SK-N-SH (cell line): ENCODE measurements around the gene NCBP3. TPM values are rescaled to one million over a fixed set of nuclear protein-coding genes. Genes with fewer than 3 reads are reported as not detected.

Experiments used
- CTCF ChIA-PET: fragments of 300-600, 350-600 bp; formaldehyde crosslinking; extraction: SDS; loops from one replicate; lab custom pipeline; 2021; lab: Yijun Ruan, JAX
- POLR2A ChIA-PET: fragments of 350-600 bp; sonication (Branson Sonifier 250); formaldehyde crosslinking; extraction: SDS; loops from one replicate; lab custom pipeline; 2020; ENCODE audit warnings: antibody characterized with exemption, inconsistent platforms; lab: Yijun Ruan, JAX
- DNase-seq: peaks from one replicate; pipeline ENCODE4 v3.0.0; 2012
- H2AFZ ChIP-seq: fragments of 200-600 bp; sonication (generic); 2 replicates; pipeline ENCODE4 v1.8.1; 2016; ENCODE audit warnings: antibody characterized with exemption, mild to moderate bottlenecking, low read depth
- H3F3A ChIP-seq: fragments of 200-600 bp; sonication (generic); replicated peaks from 2 replicates; pipeline ENCODE3; 2016; ENCODE audit warnings: antibody characterized with exemption, mild to moderate bottlenecking; ENCODE audit not compliant: insufficient read depth
- H3K27ac ChIP-seq, 2 experiments: fragments of 200-500 bp in 1 of 2; fragments of 200-600 bp in 1 of 2; sonication (Bioruptor generic) in 1 of 2; sonication (generic), shearing (Covaris generic) in 1 of 2; 2 replicates each; pipeline versions ENCODE4 v1.5.1 to v1.6.1; 2014 to 2016; ENCODE audit warnings: low read depth in 2 of 2, inconsistent platforms in 1 of 2, low read length in 1 of 2, mild to moderate bottlenecking in 1 of 2, mixed read lengths in 1 of 2
- H3K27me3 ChIP-seq: fragments of 200-600 bp; sonication (generic), shearing (Covaris generic); 2 replicates; pipeline ENCODE4 v1.6.1; 2016; ENCODE audit warnings: mixed run types; ENCODE audit not compliant: insufficient read depth
- H3K36me3 ChIP-seq, 2 experiments: fragments of 200-500 bp in 1 of 2; fragments of 200-600 bp in 1 of 2; sonication (Bioruptor generic) in 1 of 2; sonication (generic) in 1 of 2; replicated peaks in 1 of 2; 2 replicates each; pipeline versions ENCODE3 to v1.5.1; 2014 to 2016; ENCODE audit warnings: low read length in 1 of 2, mild to moderate bottlenecking in 1 of 2; ENCODE audit not compliant: insufficient read depth in 2 of 2, control insufficient read depth in 1 of 2
- H3K4me1 ChIP-seq, 2 experiments: fragments of 200-500 bp in 1 of 2; fragments of 200-600 bp in 1 of 2; sonication (Bioruptor generic) in 1 of 2; sonication (generic), shearing (Covaris generic) in 1 of 2; 2 replicates each; pipeline versions ENCODE4 v1.5.1 to v1.6.1; 2014 to 2016; ENCODE audit warnings: low read depth in 1 of 2, low read length in 1 of 2, mixed run types in 1 of 2; ENCODE audit not compliant: insufficient read depth in 2 of 2, control insufficient read depth in 1 of 2
- H3K4me2 ChIP-seq: fragments of 200-600 bp; sonication (generic), shearing (Covaris generic); 2 replicates; pipeline ENCODE4 v1.6.1; 2017; ENCODE audit warnings: mixed run types
- H3K4me3 ChIP-seq, 2 experiments: fragments of 200-500 bp in 1 of 2; fragments of 200-600 bp in 1 of 2; sonication (Bioruptor generic) in 1 of 2; sonication (generic), shearing (Covaris generic) in 1 of 2; 2 replicates each; pipeline versions ENCODE4 v1.5.1 to v1.8.1; 2014 to 2016; ENCODE audit warnings: low read depth in 2 of 2, inconsistent platforms in 1 of 2, low read length in 1 of 2, mild to moderate bottlenecking in 1 of 2, mixed read lengths in 1 of 2, moderate library complexity in 1 of 2
- H3K79me2 ChIP-seq: fragments of 200-600 bp; sonication (generic); 2 replicates; pipeline ENCODE4 v1.8.1; 2017; ENCODE audit warnings: mild to moderate bottlenecking; ENCODE audit not compliant: insufficient read depth
- H3K9ac ChIP-seq: fragments of 200-600 bp; sonication (generic); 2 replicates; pipeline ENCODE4 v1.6.1; 2017; ENCODE audit warnings: mixed run types
- H3K9me2 ChIP-seq: fragments of 200-600 bp; sonication (generic); 2 replicates; pipeline ENCODE4 v1.6.1; 2017; ENCODE audit warnings: mixed run types
- H3K9me3 ChIP-seq: fragments of 200-600 bp; sonication (generic); 2 replicates; pipeline ENCODE4 v1.6.1; 2017; ENCODE audit warnings: mixed run types, mild to moderate bottlenecking, moderate library complexity
- H4K20me1 ChIP-seq: fragments of 200-600 bp; sonication (generic); 2 replicates; pipeline ENCODE4 v1.6.1; 2017; ENCODE audit warnings: mild to moderate bottlenecking, mixed run types; ENCODE audit not compliant: insufficient read depth
- CHD2 ChIP-seq: fragments of 150-350 bp; IDR thresholded peaks from 2 replicates; pipeline ENCODE4 v1.6.1; 2018; ENCODE audit warnings: low read length; ENCODE audit not compliant: partially characterized antibody
- EP300 ChIP-seq, 2 experiments: IDR thresholded peaks; 2 replicates each; pipeline versions ENCODE4 v1.4.0 to v1.6.1; 2012; ENCODE audit warnings: borderline replicate concordance in 1 of 2, low read depth in 1 of 2, low read length in 1 of 2
- FOSL2 ChIP-seq: IDR thresholded peaks from 2 replicates; pipeline ENCODE4 v1.4.0; 2012; ENCODE audit warnings: low read depth, mild to moderate bottlenecking, moderate library complexity, borderline replicate concordance
- FOXJ3 ChIP-seq: sonication (generic); formaldehyde crosslinking; IDR thresholded peaks from 2 replicates; pipeline ENCODE4 v1.5.1; 2020; ENCODE audit warnings: mild to moderate bottlenecking, missing genetic modification reagents
- NFIC ChIP-seq: IDR thresholded peaks from 2 replicates; pipeline ENCODE4 v1.4.0; 2012; ENCODE audit warnings: borderline replicate concordance
- NRF1 ChIP-seq: IDR thresholded peaks from 2 replicates; pipeline ENCODE4 v1.6.1; 2012; ENCODE audit warnings: low read depth, mild to moderate bottlenecking, low read length
- POLR2AphosphoS5 ChIP-seq: IDR thresholded peaks from 2 replicates; pipeline ENCODE4 v1.6.1; 2012; ENCODE audit warnings: low read depth, low read length
- RAD21 ChIP-seq: IDR thresholded peaks from 2 replicates; pipeline ENCODE4 v1.6.1; 2012; ENCODE audit warnings: mild to moderate bottlenecking, low read length
- RCOR1 ChIP-seq: fragments of 150-350 bp; IDR thresholded peaks from 2 replicates; pipeline ENCODE4 v1.6.1; 2017; ENCODE audit warnings: antibody characterized with exemption, low read length
- RFX5 ChIP-seq: IDR thresholded peaks from 2 replicates; pipeline ENCODE4 v1.6.1; 2012; ENCODE audit warnings: mild to moderate bottlenecking, improper control_type of control experiment, low read length
- SIN3A ChIP-seq: IDR thresholded peaks from 2 replicates; pipeline ENCODE4 v1.6.1; 2012; ENCODE audit warnings: low read depth, mild to moderate bottlenecking, low read length, moderate library complexity, borderline replicate concordance
- SMC3 ChIP-seq: IDR thresholded peaks from 2 replicates; pipeline ENCODE4 v1.6.1; 2012; ENCODE audit warnings: low read depth, low read length, improper control_type of control experiment
- TAF1 ChIP-seq: IDR thresholded peaks from 2 replicates; pipeline ENCODE4 v1.6.1; 2012; ENCODE audit warnings: low read depth, mild to moderate bottlenecking, low read length, moderate library complexity, borderline replicate concordance
- WGBS: methylation state at CpG from one replicate; pipeline ENCODE4 v1.1.6; 2017; ENCODE audit warnings: low lambda C conversion rate; 5-methylcytosine and 5-hydroxymethylcytosine counted together
- polyA plus RNA-seq, 3 experiments: library from polyadenylated mRNA; depleted of rRNA; stranded (reverse); fragments of >200 nt; gene quantifications; 2 replicates each; pipeline ENCODE4 v1.2.3, GENCODE V29; 2012
- TF ChIP-seq, protein P1 (sequence below): IDR thresholded peaks from 2 replicates; pipeline ENCODE4 v1.4.0; 2012; ENCODE audit warnings: low read depth, borderline replicate concordance
- TF ChIP-seq, protein P2 (sequence below): fragments of 150-350 bp; IDR thresholded peaks from 2 replicates; pipeline ENCODE4 v1.6.1; 2016; ENCODE audit warnings: mild to moderate bottlenecking, low read depth, low read length
- TF ChIP-seq, protein P3 (sequence below): IDR thresholded peaks from 2 replicates; pipeline ENCODE4 v1.4.0; 2012; ENCODE audit warnings: low read depth
- TF ChIP-seq, protein P4 (sequence below): fragments of 150-350 bp; IDR thresholded peaks from 2 replicates; pipeline ENCODE4 v1.6.1; 2017; ENCODE audit warnings: antibody characterized with exemption, low read length, low read depth, borderline replicate concordance
- TF ChIP-seq, protein P5 (sequence below): IDR thresholded peaks from 2 replicates; pipeline ENCODE4 v1.4.0; 2012; ENCODE audit warnings: low read depth, borderline replicate concordance
- TF ChIP-seq, protein P6 (sequence below): IDR thresholded peaks from 2 replicates; pipeline ENCODE4; 2012

The NCBP3 gene
- polyA plus RNA-seq, 1 of the 3 experiments (the other 2 are of a cell fraction) = 6.5 TPM

DNA sequence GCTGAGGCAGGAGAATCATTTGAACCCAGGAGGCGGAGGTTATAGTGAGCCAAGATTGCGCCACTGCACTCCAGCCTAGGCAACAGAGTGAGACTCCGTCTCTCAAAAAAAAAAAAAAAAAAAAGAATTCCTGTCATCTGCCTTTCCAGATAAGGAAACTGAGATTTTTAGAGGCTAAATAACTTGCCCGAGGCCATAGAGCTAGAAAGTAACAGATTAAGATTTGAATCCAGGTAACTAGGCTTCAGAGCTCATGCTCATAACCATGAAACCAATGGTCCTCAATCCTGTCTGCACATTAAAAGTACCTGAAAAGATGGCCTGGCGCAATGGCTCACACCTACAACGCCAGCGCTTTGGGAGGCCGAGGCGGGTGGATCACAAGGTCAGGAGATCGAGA is 9.5 kb downstream of the NCBP3 start:
- DNase-seq = no peak
- Histone ChIP-seq H4K20me1 (peaks cover 15% of the 10 kb centered on the region), H3K36me3 (peaks cover 48 to 49% of the 10 kb centered on the region in 2 experiments), H3K4me3 (no peak overlapping the region), H3K4me1 (no peaks in the 10 kb centered on the region), H3K79me2 (peaks cover 70% of the 10 kb centered on the region), H2AFZ (no peak overlapping the region), H3K27ac (no peak overlapping the region), H3F3A (no peaks in the 10 kb centered on the region), H3K9me2 (no peaks in the 10 kb centered on the region), H3K4me2 (no peak overlapping the region), H3K9ac (no peak overlapping the region), H3K9me3 (no peaks in the 10 kb centered on the region), H3K27me3 (no peaks in the 10 kb centered on the region)
- ChIA-PET POLR2A (no interaction called here), CTCF (interaction anchor here (1.0 to 2.9 kb wide), 3 partner anchors 8 to 10 kb away, joined by 4 to 20 read pairs (median 5); partner anchors contain the start of gene NCBP3)
- WGBS = 91% methylated on average over 10 of the region's 10 CpGs
- TF ChIP-seq RFX5 = no peak
- TF ChIP-seq CHD2 = no peak
- TF ChIP-seq TAF1 = no peak
- TF ChIP-seq, protein P1, sequence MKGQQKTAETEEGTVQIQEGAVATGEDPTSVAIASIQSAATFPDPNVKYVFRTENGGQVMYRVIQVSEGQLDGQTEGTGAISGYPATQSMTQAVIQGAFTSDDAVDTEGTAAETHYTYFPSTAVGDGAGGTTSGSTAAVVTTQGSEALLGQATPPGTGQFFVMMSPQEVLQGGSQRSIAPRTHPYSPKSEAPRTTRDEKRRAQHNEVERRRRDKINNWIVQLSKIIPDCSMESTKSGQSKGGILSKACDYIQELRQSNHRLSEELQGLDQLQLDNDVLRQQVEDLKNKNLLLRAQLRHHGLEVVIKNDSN = no peak
- no peak for TF ChIP-seq RAD21
- TF ChIP-seq NFIC = no peak
- TF ChIP-seq NRF1 = no peak
- TF ChIP-seq FOSL2 = no peak
- TF ChIP-seq, protein P2, sequence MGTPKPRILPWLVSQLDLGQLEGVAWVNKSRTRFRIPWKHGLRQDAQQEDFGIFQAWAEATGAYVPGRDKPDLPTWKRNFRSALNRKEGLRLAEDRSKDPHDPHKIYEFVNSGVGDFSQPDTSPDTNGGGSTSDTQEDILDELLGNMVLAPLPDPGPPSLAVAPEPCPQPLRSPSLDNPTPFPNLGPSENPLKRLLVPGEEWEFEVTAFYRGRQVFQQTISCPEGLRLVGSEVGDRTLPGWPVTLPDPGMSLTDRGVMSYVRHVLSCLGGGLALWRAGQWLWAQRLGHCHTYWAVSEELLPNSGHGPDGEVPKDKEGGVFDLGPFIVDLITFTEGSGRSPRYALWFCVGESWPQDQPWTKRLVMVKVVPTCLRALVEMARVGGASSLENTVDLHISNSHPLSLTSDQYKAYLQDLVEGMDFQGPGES = no peak
- TF ChIP-seq POLR2AphosphoS5 = no peak
- no peak for TF ChIP-seq SIN3A
- no peak for TF ChIP-seq FOXJ3 (CRISPR knock-in tag)
- no peak for TF ChIP-seq RCOR1
- TF ChIP-seq, protein P3, sequence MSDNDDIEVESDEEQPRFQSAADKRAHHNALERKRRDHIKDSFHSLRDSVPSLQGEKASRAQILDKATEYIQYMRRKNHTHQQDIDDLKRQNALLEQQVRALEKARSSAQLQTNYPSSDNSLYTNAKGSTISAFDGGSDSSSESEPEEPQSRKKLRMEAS = no peak
- TF ChIP-seq, protein P4, sequence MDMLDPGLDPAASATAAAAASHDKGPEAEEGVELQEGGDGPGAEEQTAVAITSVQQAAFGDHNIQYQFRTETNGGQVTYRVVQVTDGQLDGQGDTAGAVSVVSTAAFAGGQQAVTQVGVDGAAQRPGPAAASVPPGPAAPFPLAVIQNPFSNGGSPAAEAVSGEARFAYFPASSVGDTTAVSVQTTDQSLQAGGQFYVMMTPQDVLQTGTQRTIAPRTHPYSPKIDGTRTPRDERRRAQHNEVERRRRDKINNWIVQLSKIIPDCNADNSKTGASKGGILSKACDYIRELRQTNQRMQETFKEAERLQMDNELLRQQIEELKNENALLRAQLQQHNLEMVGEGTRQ = no peak
- TF ChIP-seq, protein P5, sequence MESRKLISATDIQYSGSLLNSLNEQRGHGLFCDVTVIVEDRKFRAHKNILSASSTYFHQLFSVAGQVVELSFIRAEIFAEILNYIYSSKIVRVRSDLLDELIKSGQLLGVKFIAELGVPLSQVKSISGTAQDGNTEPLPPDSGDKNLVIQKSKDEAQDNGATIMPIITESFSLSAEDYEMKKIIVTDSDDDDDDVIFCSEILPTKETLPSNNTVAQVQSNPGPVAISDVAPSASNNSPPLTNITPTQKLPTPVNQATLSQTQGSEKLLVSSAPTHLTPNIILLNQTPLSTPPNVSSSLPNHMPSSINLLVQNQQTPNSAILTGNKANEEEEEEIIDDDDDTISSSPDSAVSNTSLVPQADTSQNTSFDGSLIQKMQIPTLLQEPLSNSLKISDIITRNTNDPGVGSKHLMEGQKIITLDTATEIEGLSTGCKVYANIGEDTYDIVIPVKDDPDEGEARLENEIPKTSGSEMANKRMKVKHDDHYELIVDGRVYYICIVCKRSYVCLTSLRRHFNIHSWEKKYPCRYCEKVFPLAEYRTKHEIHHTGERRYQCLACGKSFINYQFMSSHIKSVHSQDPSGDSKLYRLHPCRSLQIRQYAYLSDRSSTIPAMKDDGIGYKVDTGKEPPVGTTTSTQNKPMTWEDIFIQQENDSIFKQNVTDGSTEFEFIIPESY = no peak
- no peak for TF ChIP-seq SMC3
- TF ChIP-seq, protein P6, sequence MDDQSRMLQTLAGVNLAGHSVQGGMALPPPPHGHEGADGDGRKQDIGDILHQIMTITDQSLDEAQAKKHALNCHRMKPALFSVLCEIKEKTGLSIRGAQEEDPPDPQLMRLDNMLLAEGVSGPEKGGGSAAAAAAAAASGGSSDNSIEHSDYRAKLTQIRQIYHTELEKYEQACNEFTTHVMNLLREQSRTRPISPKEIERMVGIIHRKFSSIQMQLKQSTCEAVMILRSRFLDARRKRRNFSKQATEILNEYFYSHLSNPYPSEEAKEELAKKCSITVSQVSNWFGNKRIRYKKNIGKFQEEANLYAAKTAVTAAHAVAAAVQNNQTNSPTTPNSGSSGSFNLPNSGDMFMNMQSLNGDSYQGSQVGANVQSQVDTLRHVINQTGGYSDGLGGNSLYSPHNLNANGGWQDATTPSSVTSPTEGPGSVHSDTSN = no peak
- no peak for TF ChIP-seq EP300 (IDR thresholded peaks at IDR 0.05; ENCODE audit: borderline replicate concordance in 1 of 2, low read depth in 1 of 2, low read length in 1 of 2)
- TF ChIP-seq, all 33 proteins: peak for 0
